Forelimb muscle (tissue), 1 donor: ENCODE results near the gene SS18. TPM values are rescaled to one million over a fixed set of nuclear protein-coding genes. Genes with fewer than 3 reads are reported as not detected.

Source experiments
- DNase-seq: peaks from one replicate; pipeline ENCODE4 v3.0.0-alpha.2; 2013; ENCODE audit warnings: low read depth
- polyA plus RNA-seq: library from polyadenylated mRNA; unstranded; fragments of 120-200 nt; gene quantifications from one replicate; pipeline ENCODE4 v1.2.1, GENCODE V29; 2013; ENCODE audit not compliant: insufficient read length

SS18 gene
- polyA plus RNA-seq, 1 donor: 36.4 TPM

DNA sequence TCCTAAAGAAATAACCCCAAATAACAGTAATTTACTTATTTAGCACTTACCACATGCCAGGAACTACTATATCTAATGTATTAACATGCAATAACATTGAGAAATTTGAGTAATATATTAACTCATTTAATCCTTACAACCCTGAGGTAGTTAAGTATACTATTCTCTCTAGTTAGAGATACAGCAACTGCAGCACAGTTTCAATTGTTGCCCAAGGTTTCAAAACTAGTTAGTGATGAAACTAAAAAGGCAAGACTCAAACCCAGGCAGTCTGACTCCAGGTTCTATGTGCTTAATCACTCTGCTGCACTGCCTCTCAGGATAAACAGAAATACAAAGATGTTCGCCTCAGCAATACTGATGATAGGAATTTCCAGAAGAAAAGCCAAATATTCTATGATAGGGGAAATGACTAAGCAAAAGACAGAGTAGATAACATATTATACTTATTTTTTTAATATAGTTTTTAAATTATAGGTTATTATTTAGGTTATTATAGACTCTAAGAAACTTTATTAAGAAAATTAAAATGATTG lies 88.0 kb downstream of the SS18 start:
- DNase-seq: no peak

DNA sequence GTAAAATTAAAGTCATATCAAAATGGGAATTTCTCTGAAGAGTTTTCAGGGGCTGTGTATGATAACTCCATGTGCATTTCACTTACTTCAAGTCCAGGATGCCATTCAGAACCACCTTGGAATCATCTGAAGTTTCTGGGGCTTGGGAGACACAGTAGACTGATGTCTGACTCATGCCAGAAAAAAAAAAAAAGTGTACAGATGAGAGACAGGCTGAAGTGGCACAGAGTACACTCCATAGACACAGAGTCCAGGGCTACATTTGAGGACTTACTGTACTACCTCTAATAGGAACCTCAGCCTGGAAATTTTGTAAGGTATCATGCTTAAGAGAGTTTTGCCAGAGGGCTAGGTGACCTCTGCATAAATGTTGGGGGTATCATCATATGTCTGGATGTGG lies 92.0 kb downstream of the SS18 start:
- no peak for DNase-seq

- DNase-seq: no peak
These were observed 97.8 kb downstream of the SS18 start for GRCh38 chr18:25992566-25992965.

GRCh38 chr18:25990473-25990872 lies 99.9 kb downstream of the SS18 start:
- DNase-seq: no peak

DNA sequence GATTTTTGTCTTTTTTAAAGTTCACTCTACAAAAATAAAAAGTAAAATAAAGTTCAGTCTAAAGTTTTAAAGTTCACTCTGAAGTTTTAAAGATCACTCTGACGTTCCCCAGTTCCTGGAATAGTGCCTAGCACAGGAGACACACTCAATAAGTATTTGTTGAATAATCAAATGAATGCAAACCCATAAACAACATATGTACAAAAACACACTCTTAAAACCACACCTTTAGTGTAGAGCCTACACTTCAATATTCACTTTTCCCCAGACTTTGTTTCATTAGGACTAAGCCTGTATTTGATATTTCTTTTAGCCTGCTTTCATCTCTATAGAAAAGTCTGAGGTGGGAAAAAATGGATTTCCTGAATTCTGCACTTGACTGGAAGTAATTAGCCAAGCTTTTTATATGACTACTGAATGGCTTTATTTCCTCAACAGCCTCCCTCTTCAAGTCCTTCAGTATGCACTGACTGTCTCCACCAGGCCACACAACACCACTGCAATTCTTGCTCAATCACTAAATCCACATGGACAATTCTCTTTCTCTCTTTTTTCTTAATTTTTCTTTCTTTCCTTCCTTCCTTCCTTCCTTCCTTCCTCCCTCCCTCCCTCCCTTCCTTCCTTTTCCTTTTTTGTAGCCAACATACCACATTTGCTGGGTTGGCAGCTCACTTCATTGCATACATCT lies 104.6 kb downstream of the SS18 start:
- no peak for DNase-seq

DNA sequence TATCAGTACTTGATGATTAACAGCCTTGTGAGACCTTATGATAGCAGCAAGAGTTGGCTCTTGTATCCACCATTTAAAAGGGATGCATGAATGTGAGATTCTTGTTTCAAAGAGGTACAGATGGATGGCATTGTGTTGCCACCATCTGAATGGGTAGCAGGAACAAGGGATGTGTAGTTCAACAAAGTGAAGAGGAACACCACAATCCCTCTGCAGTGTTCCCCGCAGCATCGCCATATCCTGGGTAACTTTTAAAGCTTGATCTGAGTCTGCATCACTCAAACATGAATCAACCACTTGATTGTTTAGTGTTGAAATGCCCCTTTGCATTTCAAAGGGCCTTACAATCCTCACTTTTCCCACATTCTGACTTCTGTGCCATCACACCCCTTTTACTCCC lies 106.7 kb downstream of the SS18 start:
- no peak for DNase-seq

GRCh38 chr18:25982961-25983360 lies 107.5 kb downstream of the SS18 start:
- DNase-seq: no peak

DNA sequence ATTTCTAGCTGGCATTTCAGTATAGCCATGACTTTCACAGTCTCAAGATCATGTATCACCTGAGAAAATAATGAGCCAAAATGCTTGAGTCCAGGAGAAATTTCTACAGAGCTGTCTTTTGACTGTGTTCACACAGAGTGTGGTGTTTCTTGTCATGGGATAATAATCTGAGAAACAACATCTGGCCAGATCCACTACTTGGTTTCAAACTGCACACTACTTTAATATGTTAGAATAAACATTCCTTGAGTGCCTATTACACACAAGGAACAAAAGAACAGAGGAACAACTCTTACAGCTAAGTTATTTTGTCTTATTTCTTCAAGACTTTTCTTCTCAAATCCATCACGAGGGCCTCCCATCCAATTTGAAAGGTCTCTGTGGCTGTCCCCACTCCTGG lies 108.3 kb downstream of the SS18 start:
- no peak for DNase-seq

DNA sequence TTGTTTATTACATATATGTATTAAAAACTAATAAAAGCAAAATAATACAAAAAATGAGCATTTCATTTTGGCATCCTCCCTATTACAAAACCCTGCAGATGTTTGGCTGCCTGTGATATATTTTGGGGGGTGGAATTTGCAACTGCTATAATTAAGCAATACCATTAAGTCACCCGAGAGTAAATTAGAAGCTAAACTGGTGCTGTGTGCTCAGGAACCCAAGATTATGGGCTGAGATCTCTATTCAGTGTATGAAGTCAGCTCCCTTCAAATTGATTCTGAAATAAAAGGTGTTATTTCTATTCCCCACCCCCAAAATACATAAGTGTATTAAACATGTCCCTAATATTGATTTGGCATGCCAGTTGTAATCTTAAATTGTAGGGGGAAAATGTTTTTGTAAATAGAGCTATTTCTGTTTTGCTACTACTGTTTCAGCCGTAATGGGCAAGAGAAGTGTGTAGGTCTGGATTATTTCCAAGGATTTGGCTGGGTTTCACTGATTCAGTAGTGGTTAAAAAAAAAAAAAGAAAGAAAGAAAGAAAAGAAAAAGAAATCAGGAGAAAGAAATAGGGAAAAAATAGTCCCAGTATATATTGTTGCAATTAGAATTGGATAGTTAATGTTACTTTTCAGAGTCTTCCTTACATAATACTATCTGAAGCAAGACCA lies 110.9 kb downstream of the SS18 start:
- no peak for DNase-seq

DNA sequence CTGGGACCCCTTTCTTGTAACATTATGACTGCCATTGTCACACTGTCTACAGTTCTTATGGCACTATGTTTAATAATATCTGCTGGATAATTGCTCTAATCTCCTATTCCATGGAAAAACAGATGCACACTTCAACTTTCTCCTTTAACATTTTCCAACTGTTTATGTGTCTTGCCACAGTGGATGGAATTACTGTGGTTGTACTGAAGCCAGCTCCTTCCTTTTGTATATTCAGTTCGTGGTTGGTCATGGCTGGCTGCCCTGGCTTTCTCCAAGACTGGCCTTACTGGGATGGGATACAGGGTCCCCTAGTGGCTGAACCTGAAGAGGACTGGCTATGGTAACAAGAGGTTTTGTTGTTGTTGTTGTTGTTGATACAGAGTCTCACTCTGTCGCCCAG lies 113.9 kb downstream of the SS18 start:
- no peak for DNase-seq

DNA sequence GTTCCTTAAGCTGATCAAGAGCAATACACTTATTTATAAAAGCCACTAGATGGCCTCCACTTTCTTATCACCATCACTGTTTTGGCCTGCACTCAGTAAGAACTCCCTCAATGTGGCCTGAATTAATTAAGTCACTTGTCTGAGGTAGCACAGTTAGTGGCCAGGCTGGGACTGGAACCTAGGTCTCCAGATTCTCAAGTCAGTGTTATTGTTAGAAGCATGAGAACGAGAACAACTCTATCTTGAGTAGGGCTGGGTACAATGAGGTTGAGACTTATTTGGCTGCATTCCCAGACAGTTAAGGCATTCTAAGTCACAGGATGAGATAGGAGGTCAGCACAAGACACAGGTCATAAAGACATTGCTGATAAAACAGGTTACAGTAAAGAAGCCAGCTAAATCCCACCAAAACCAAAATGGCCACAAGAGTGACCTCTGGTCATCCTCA lies 115.8 kb downstream of the SS18 start:
- DNase-seq: no peak

Other genes with a start within 250 kb of the SS18 start
- gene PSMA8, start 43.3 kb upstream of the SS18 start, polyA plus RNA-seq: not detected
- gene TAF4B, start 135.8 kb upstream of the SS18 start, polyA plus RNA-seq: 2.4 TPM